WTC11 (cell line): ENCODE results near the gene ISL2.

ENCODE experiments used
- CREM ChIP-seq: sonication (generic); formaldehyde crosslinking; IDR thresholded peaks from 2 replicates; pipeline ENCODE4 v1.8.1; 2022; ENCODE audit warnings: mild to moderate bottlenecking, missing genetic modification reagents, moderate library complexity
- NR2C2 ChIP-seq: sonication (generic); formaldehyde crosslinking; IDR thresholded peaks from 2 replicates; pipeline ENCODE4 v1.8.0; 2022; ENCODE audit warnings: mild to moderate bottlenecking, missing genetic modification reagents
- TP53 ChIP-seq: sonication (generic); formaldehyde crosslinking; IDR thresholded peaks from 2 replicates; pipeline ENCODE4 v1.8.1; 2023; ENCODE audit warnings: mild to moderate bottlenecking, missing genetic modification reagents
- ZNF121 ChIP-seq: sonication (generic); formaldehyde crosslinking; IDR thresholded peaks from 2 replicates; pipeline ENCODE4 v1.8.0; 2023; ENCODE audit warnings: missing genetic modification reagents
- ZNF219 ChIP-seq: sonication (generic); formaldehyde crosslinking; IDR thresholded peaks from 2 replicates; pipeline ENCODE4 v1.8.0; 2023; ENCODE audit warnings: missing genetic modification reagents, mild to moderate bottlenecking, borderline replicate concordance
- ZNF263 ChIP-seq: sonication (generic); formaldehyde crosslinking; IDR thresholded peaks from 2 replicates; pipeline ENCODE4 v1.8.1; 2022; ENCODE audit warnings: low read depth, mild to moderate bottlenecking, moderate library complexity, missing genetic modification reagents
- TF ChIP-seq, protein P1 (sequence below): fragments of 200-600 bp; IDR thresholded peaks from 2 replicates; pipeline ENCODE4 v1.8.0; 2022; ENCODE audit warnings: antibody characterized with exemption
- TF ChIP-seq, protein P2 (sequence below): sonication (generic); formaldehyde crosslinking; IDR thresholded peaks from 2 replicates; pipeline ENCODE4 v1.8.1; 2023; ENCODE audit warnings: mild to moderate bottlenecking, missing genetic modification reagents, moderate library complexity
- TF ChIP-seq, protein P3 (sequence below): sonication (generic); formaldehyde crosslinking; IDR thresholded peaks from 2 replicates; pipeline ENCODE4 v1.8.0; 2023; ENCODE audit warnings: mild to moderate bottlenecking, missing genetic modification reagents
- TF ChIP-seq, protein P4 (sequence below): sonication (generic); formaldehyde crosslinking; conservative IDR thresholded peaks from 2 replicates; pipeline ENCODE4 v1.8.1; 2023; ENCODE audit warnings: mild to moderate bottlenecking, low read depth, missing genetic modification reagents, moderate library complexity

DNA sequence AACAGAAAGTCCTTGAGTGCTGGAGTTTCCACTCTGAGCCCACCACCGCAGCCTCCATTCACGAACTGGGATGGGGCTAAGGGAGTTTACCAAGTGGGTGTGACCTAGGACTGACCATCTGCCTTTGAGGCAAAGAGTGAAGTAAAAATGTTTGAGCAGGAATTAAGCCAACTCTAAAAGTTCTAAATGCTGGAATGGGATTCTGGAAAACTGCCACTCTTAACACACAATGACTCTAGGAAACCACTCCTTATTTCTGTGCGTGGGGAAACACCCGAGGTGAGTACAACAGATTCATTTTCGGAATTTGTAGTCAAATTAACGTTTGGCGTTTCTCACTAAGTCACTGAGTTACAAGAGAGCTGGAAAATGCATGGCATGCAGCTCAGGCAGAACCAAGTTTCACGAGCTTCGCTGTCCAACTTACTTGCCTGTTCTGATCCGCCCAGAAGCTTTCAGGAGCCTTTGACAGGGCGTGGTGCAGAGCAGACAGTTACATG, 31.6 kb downstream of the ISL2 start:
- TF ChIP-seq ZNF219 (CRISPR knock-in tag) (no peak), TP53 (no peak), NR2C2 (CRISPR knock-in tag) (no peak), ZNF263 (no peak), CREM (CRISPR knock-in tag) (no peak), ZNF121 (CRISPR knock-in tag) (no peak)
- TF ChIP-seq, protein P1, sequence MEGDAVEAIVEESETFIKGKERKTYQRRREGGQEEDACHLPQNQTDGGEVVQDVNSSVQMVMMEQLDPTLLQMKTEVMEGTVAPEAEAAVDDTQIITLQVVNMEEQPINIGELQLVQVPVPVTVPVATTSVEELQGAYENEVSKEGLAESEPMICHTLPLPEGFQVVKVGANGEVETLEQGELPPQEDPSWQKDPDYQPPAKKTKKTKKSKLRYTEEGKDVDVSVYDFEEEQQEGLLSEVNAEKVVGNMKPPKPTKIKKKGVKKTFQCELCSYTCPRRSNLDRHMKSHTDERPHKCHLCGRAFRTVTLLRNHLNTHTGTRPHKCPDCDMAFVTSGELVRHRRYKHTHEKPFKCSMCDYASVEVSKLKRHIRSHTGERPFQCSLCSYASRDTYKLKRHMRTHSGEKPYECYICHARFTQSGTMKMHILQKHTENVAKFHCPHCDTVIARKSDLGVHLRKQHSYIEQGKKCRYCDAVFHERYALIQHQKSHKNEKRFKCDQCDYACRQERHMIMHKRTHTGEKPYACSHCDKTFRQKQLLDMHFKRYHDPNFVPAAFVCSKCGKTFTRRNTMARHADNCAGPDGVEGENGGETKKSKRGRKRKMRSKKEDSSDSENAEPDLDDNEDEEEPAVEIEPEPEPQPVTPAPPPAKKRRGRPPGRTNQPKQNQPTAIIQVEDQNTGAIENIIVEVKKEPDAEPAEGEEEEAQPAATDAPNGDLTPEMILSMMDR = no peak
- TF ChIP-seq, protein P2, sequence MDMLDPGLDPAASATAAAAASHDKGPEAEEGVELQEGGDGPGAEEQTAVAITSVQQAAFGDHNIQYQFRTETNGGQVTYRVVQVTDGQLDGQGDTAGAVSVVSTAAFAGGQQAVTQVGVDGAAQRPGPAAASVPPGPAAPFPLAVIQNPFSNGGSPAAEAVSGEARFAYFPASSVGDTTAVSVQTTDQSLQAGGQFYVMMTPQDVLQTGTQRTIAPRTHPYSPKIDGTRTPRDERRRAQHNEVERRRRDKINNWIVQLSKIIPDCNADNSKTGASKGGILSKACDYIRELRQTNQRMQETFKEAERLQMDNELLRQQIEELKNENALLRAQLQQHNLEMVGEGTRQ = no peak
- TF ChIP-seq, protein P3, sequence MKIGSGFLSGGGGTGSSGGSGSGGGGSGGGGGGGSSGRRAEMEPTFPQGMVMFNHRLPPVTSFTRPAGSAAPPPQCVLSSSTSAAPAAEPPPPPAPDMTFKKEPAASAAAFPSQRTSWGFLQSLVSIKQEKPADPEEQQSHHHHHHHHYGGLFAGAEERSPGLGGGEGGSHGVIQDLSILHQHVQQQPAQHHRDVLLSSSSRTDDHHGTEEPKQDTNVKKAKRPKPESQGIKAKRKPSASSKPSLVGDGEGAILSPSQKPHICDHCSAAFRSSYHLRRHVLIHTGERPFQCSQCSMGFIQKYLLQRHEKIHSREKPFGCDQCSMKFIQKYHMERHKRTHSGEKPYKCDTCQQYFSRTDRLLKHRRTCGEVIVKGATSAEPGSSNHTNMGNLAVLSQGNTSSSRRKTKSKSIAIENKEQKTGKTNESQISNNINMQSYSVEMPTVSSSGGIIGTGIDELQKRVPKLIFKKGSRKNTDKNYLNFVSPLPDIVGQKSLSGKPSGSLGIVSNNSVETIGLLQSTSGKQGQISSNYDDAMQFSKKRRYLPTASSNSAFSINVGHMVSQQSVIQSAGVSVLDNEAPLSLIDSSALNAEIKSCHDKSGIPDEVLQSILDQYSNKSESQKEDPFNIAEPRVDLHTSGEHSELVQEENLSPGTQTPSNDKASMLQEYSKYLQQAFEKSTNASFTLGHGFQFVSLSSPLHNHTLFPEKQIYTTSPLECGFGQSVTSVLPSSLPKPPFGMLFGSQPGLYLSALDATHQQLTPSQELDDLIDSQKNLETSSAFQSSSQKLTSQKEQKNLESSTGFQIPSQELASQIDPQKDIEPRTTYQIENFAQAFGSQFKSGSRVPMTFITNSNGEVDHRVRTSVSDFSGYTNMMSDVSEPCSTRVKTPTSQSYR (CRISPR knock-in tag) = no peak
- TF ChIP-seq, protein P4, sequence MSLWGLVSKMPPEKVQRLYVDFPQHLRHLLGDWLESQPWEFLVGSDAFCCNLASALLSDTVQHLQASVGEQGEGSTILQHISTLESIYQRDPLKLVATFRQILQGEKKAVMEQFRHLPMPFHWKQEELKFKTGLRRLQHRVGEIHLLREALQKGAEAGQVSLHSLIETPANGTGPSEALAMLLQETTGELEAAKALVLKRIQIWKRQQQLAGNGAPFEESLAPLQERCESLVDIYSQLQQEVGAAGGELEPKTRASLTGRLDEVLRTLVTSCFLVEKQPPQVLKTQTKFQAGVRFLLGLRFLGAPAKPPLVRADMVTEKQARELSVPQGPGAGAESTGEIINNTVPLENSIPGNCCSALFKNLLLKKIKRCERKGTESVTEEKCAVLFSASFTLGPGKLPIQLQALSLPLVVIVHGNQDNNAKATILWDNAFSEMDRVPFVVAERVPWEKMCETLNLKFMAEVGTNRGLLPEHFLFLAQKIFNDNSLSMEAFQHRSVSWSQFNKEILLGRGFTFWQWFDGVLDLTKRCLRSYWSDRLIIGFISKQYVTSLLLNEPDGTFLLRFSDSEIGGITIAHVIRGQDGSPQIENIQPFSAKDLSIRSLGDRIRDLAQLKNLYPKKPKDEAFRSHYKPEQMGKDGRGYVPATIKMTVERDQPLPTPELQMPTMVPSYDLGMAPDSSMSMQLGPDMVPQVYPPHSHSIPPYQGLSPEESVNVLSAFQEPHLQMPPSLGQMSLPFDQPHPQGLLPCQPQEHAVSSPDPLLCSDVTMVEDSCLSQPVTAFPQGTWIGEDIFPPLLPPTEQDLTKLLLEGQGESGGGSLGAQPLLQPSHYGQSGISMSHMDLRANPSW (CRISPR knock-in tag) = no peak
